Aorta (tissue), 5 donors: ENCODE results near the gene GP1BA. TPM values are rescaled to one million over a fixed set of nuclear protein-coding genes. Genes with fewer than 3 reads are reported as not detected.

Experiments
- ATAC-seq: fragments of 200-7000 bp; cut with Tn5 transposase; one replicate; pipeline ENCODE4 v1.9.1; 2022; ENCODE audit warnings: moderate library complexity; ENCODE audit not compliant: low FRiP score
- DNase-seq, 2 donors: peaks; one replicate each; pipeline ENCODE4 v3.0.0-alpha.2; 2020
- H3K27ac ChIP-seq, 2 donors: one replicate each; pipeline ENCODE4 v1.5.1; 2013; ENCODE audit warnings: low read length in 2 of 2, mild to moderate bottlenecking in 2 of 2, moderate library complexity in 2 of 2, control low read depth in 1 of 2, inconsistent platforms in 1 of 2, low read depth in 1 of 2
- H3K27me3 ChIP-seq, 2 donors: one replicate each; pipeline ENCODE4 v1.6.1; 2013; ENCODE audit warnings: control low read depth in 1 of 2, low read length in 1 of 2, mild to moderate bottlenecking in 1 of 2, moderate library complexity in 1 of 2; ENCODE audit not compliant: insufficient read depth in 2 of 2, control insufficient read depth in 1 of 2
- H3K36me3 ChIP-seq, 2 donors: one replicate each; pipeline ENCODE4 v1.6.1; 2013; ENCODE audit warnings: control low read depth in 1 of 2, low read length in 1 of 2, mild to moderate bottlenecking in 1 of 2; ENCODE audit not compliant: insufficient read depth in 2 of 2, control insufficient read depth in 1 of 2
- H3K4me1 ChIP-seq, 2 donors: one replicate each; pipeline ENCODE4 v1.6.1; 2013; ENCODE audit warnings: low read length in 2 of 2, control low read depth in 1 of 2, mild to moderate bottlenecking in 1 of 2, moderate library complexity in 1 of 2; ENCODE audit not compliant: insufficient read depth in 2 of 2, control insufficient read depth in 1 of 2
- H3K4me3 ChIP-seq, 2 donors: one replicate each; pipeline ENCODE4 v1.5.1; 2013; ENCODE audit warnings: low read length in 2 of 2, control low read depth in 1 of 2, mild to moderate bottlenecking in 1 of 2
- H3K9me3 ChIP-seq: one replicate; pipeline ENCODE4 v1.6.1; 2013; ENCODE audit warnings: mild to moderate bottlenecking, low read length; ENCODE audit not compliant: control insufficient read depth
- WGBS, 2 donors: extraction: QIAGEN DNeasy Blood & Tissue Kit; methylation state at CpG; one replicate each; pipeline ENCODE4 v1.1.7; 2013; 5-methylcytosine and 5-hydroxymethylcytosine counted together
- intact Hi-C, 2 donors: fragments of 100-400 bp; cut with DNase I; formaldehyde crosslinking; loops; one replicate each; pipeline versions ENCODE4 v1.14.2 to v1.15.0; 2022
- long read RNA-seq, 2 donors: library from polyadenylated mRNA; unstranded; transcript quantifications; one replicate each; pipeline ENCODE4 v2.0.0, GENCODE V29; 2020 to 2021
- polyA plus RNA-seq, 2 donors: library from polyadenylated mRNA; stranded (reverse); fragments of 200-250 nt; gene quantifications; one replicate each; pipeline ENCODE4 v1.2.3, GENCODE V29; 2013
- total RNA-seq, 2 donors: library from RNA; stranded (reverse); fragmentation: NEBNext Ultra II Directional; extraction: Animal tissue kit (Norgen Biotek cat#: 25700); gene quantifications; one replicate each; pipeline ENCODE4 v1.2.1, GENCODE V29; 2021
- donor health status: healthy with polysubstance abuse.
- donor health status: Bipolar disorder and iron deficiency.
- donor health status: DM: no; HTN: no; CAD: no.
- donor health status: DM: no; HTN: no; CAD: no.
- donor health status: DM: yes; HTN: yes; CAD: no.

Gene GP1BA
- under 1 TPM in 1 of 2 donors, not detected in 1; 0.19 TPM for total RNA-seq
- under 1 TPM in 1 of 2 donors, not detected in 1; 0.08 TPM for polyA plus RNA-seq
- long read RNA-seq, donor 1: 0 reads
- long read RNA-seq, donor 2: 0 reads

GRCh38 chr17:4931963-4932362, at the start of gene GP1BA:
Gene GP1BA, plus strand, starts transcription at chr17:4932277. Its CDS starts 328 bp downstream, at chr17:4932605.
- no peaks in the 10 kb centered on the region for H3K4me1 ChIP-seq
- H3K4me3 ChIP-seq: no peak within 1 kb of the TSS
- H3K9me3 ChIP-seq: no peaks in the 10 kb centered on the region
- intact Hi-C loops: no loop called here
- ATAC-seq (no peak), DNase-seq (no peak)
- H3K27me3 ChIP-seq: no peaks in the 10 kb centered on the region
- no peak within 1 kb of the TSS for H3K27ac ChIP-seq
- no peaks in the 10 kb centered on the region for H3K36me3 ChIP-seq
- WGBS, 2 donors: 86 to 89% methylated on average over 14 of the region's 14 CpGs

- 97 to 98% methylated on average over 4 of the region's 4 CpGs for WGBS, 2 donors
- Histone ChIP-seq H3K27ac (no peak overlapping the region), H3K9me3 (no peaks in the 10 kb centered on the region), H3K27me3 (no peaks in the 10 kb centered on the region), H3K4me3 (no peak overlapping the region), H3K4me1 (no peaks in the 10 kb centered on the region), H3K36me3 (peaks cover 0 to 2% of the 10 kb centered on the region in 2 donors)
- DNase-seq: no peak
- intact Hi-C loops: loop anchor here in 1 of 2 donors (10.0 kb wide), 1 partner anchor 150 kb away; the partner anchor contains the start of genes CXCL16, MED11 and ZMYND15
- ATAC-seq: no peak
Observed at GRCh38 chr17:4884489-4884888, 47.6 kb upstream of the GP1BA start.

GRCh38 chr17:4886830-4887229, 45.2 kb upstream of the GP1BA start:
- no peak for ATAC-seq

GRCh38 chr17:4887581-4887980, 44.5 kb upstream of the GP1BA start:
- DNase-seq: no peak
- Histone ChIP-seq H3K27me3 (no peaks in the 10 kb centered on the region), H3K27ac (no peak overlapping the region), H3K36me3 (peaks cover 0 to 4% of the 10 kb centered on the region in 2 donors), H3K4me1 (no peaks in the 10 kb centered on the region), H3K9me3 (no peaks in the 10 kb centered on the region), H3K4me3 (no peak overlapping the region)
- no peak for ATAC-seq
- 86 to 90% methylated on average over 18 of the region's 18 CpGs for WGBS, 2 donors
- intact Hi-C loops: loop anchor here (5.0 to 10.0 kb wide), 4 partner anchors 80 to 180 kb away; partner anchors contain the start of genes MED11 (in 2 of the 2), CXCL16 (in 1 of the 2), PLD2 (in 1 of the 2) and ZMYND15 (in 1 of the 2)

More at GRCh38 chr17:4886830-4887229, 45.2 kb upstream of the GP1BA start:
- Histone ChIP-seq H3K27ac (no peak overlapping the region), H3K27me3 (no peaks in the 10 kb centered on the region), H3K9me3 (no peaks in the 10 kb centered on the region), H3K36me3 (peaks cover 0 to 4% of the 10 kb centered on the region in 2 donors), H3K4me1 (no peaks in the 10 kb centered on the region), H3K4me3 (no peak overlapping the region)
- DNase-seq: no peak
- intact Hi-C loops: loop anchor here (5.0 to 10.0 kb wide), 4 partner anchors 80 to 180 kb away; partner anchors contain the start of genes MED11 (in 2 of the 2), CXCL16 (in 1 of the 2), PLD2 (in 1 of the 2) and ZMYND15 (in 1 of the 2)
- 93 to 95% methylated on average over 12 of the region's 12 CpGs for WGBS, 2 donors

- intact Hi-C loops: no loop called here
- peaks cover 0 to 10% of the 10 kb centered on the region in 2 donors for H3K36me3 ChIP-seq
- no peaks in the 10 kb centered on the region for H3K4me1 ChIP-seq
- no peak overlapping the region for H3K27ac ChIP-seq
- no peak for DNase-seq
- no peaks in the 10 kb centered on the region for H3K9me3 ChIP-seq
- no peak for ATAC-seq
- WGBS, 2 donors: 90 to 91% methylated on average over 42 of the region's 42 CpGs
- no peak overlapping the region for H3K4me3 ChIP-seq
- no peaks in the 10 kb centered on the region for H3K27me3 ChIP-seq
Observed at GRCh38 chr17:4891411-4892410, 40.4 kb upstream of the GP1BA start.

- Histone ChIP-seq H3K4me1 (no peaks in the 10 kb centered on the region), H3K4me3 (no peak overlapping the region), H3K27ac (no peak overlapping the region), H3K27me3 (no peaks in the 10 kb centered on the region), H3K36me3 (peaks cover 0 to 9% of the 10 kb centered on the region in 2 donors), H3K9me3 (no peaks in the 10 kb centered on the region)
- 81% methylated on average over 23 of the region's 23 CpGs for WGBS, 2 donors
- intact Hi-C loops: no loop called here
- DNase-seq: no peak
- ATAC-seq: no peak
Observed at GRCh38 chr17:4892499-4893221, 39.4 kb upstream of the GP1BA start.

- 88 to 89% methylated on average over 18 of the region's 18 CpGs for WGBS, 2 donors
- Histone ChIP-seq H3K36me3 (peaks cover 0 to 9% of the 10 kb centered on the region in 2 donors), H3K27me3 (no peaks in the 10 kb centered on the region), H3K27ac (no peak overlapping the region), H3K9me3 (no peaks in the 10 kb centered on the region), H3K4me1 (no peaks in the 10 kb centered on the region), H3K4me3 (no peak overlapping the region)
- ATAC-seq: no peak
- intact Hi-C loops: no loop called here
- no peak for DNase-seq
Observed at GRCh38 chr17:4893272-4893671, 38.8 kb upstream of the GP1BA start.
